Germinal center (tissue), 1 donor: ENCODE results near the gene TRDMT1.

ENCODE experiments used
- DNase-seq: peaks from one replicate; pipeline ENCODE4 v3.0.0; 2012; ENCODE audit warnings: mixed read lengths, low spot score

The TRDMT1 gene

DNA sequence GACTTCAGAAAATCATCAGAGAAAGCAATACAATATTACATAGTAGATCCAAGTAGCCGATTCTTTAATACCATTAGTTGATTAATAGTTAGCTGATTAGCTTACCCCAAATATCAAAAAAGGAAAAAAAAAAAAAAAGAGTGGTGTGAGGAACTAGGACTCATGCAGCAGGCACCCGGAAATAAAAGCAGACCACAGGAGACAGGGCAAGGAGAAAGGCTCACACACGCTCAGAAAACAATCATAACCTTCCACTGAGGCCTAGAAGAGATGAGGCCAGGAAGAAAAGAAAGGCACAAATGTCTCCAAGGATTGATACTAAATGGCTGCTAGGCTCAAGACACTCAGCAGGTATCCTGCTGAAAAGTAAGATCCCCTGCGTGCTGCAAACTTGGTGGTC, 25.9 kb downstream of the TRDMT1 start:
- no peak for DNase-seq

DNA sequence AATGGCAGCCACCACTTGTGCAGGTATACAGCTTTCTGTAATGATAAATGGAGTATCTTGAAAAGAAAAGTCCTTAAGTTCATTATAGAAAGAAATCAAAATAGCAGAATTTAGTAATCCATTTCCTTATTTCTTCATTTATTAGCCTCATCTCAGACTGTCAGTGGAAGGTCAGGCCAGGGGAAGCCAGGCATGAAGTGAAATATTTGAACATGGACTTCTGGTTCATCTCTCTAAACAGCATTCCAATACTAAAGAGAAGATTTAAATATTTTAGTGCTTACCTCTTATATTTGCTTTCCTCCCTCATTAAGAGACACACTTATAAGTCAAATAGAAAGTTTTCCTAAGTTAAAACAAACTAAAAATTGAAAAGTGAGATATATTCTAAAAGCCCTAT, 26.8 kb downstream of the TRDMT1 start:
- DNase-seq = no peak

GRCh38 chr10:17171141-17171641, 30.3 kb downstream of the TRDMT1 start:
- no peak for DNase-seq

GRCh38 chr10:17169803-17170202, 31.7 kb downstream of the TRDMT1 start:
- DNase-seq = no peak

GRCh38 chr10:17166699-17167098, 34.8 kb downstream of the TRDMT1 start:
- DNase-seq = no peak

- DNase-seq = no peak
Observed at GRCh38 chr10:17162828-17163227, 38.6 kb downstream of the TRDMT1 start.

DNA sequence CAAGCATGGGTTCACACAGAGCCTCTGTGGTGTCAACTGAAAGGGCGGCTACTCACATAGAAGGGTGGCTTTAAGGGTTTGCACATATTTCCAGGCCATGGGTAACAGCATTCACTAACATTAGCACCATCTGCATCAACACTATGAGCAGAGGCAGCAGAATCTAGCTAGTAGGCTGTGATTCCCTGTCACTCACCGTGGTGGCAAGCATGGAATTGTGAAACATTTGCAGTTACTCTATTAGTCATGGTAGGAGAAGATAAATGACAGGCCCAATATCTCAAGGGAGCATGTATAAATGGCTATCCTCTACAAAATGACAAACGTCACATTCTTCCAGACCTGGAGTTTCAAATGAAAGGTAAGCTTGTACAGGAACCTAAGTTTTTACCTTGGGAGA, 39.7 kb downstream of the TRDMT1 start:
- no peak for DNase-seq

- DNase-seq = no peak
Observed at GRCh38 chr10:17157024-17157423, 44.4 kb downstream of the TRDMT1 start.

- DNase-seq = no peak
Observed at GRCh38 chr10:17155826-17156225, 45.6 kb downstream of the TRDMT1 start.

GRCh38 chr10:17154116-17154515, 47.4 kb downstream of the TRDMT1 start:
- DNase-seq = no peak

- DNase-seq = no peak
Observed at GRCh38 chr10:17153321-17153720, 48.2 kb downstream of the TRDMT1 start.

GRCh38 chr10:17151716-17152115, 49.8 kb downstream of the TRDMT1 start:
- no peak for DNase-seq

DNA sequence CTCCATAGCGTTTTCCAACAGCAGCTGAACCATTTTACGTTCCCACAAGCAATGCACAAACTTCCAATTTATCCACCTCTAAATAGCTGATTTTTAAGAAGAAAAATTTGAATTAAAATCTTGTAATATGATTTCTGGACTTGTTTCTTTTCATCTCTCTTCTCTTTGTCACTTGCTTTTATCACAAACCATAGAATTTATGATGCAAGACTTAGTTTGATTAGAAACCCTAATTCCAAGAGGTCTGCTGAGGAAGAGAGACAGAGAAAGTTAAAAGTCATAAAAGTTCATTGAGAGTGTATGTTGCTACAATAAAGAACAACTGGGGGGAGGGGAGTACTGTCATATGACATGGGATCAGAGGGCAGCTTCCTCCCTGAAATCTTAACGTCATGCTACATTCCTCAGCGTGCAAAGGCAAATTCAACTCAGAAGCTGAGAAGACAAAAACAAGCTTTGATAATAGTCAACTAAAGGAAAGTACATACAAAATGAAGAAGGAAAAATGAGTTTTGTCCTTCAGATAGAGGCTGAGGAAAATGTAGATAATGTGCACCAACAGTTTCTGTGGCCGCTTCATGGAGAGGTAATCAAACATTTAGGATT, 53.5 kb downstream of the TRDMT1 start:
- DNase-seq = no peak

- DNase-seq = no peak
Observed at GRCh38 chr10:17146892-17147291, 54.6 kb downstream of the TRDMT1 start.

GRCh38 chr10:17145239-17145638, 56.2 kb downstream of the TRDMT1 start:
- DNase-seq = no peak

DNA sequence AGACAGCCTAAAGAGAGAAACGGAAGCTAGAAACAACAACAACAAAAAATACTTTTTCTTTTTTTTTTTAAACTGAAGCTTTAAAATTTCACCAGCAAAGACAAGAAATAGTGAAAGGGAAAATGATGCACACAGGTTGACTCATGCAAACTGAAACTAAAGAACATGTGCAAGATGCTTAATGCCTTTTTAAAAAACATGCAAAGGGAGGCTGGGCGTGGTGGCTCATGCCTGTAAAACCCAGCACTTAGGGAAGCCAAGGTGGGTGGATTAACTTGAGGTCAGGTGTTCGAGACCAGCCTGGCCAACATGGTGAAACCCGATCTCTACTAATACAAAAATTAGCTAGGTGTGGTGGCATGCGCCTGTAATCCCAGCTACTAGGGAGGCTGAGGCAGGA, 56.7 kb downstream of the TRDMT1 start:
- no peak for DNase-seq

DNA sequence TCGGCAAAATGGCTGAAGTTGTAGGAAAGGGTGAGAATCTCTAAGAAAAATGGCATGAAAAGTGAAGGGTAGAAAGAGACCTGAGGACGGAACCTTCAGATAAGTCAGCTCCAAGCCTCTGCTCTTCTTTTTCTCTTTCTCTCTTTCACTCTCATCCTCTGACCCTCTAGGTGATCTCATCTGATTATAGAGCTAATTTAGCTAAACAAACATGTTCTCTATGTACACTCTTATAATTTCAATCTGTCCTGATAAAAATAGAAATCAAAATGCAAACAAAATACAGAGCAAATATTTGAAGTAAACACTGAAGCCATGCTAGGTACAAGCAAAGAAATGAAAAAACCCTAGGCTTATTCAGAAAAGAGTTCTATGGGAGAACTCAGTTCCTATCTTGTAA, 57.4 kb downstream of the TRDMT1 start:
- no peak for DNase-seq

DNA sequence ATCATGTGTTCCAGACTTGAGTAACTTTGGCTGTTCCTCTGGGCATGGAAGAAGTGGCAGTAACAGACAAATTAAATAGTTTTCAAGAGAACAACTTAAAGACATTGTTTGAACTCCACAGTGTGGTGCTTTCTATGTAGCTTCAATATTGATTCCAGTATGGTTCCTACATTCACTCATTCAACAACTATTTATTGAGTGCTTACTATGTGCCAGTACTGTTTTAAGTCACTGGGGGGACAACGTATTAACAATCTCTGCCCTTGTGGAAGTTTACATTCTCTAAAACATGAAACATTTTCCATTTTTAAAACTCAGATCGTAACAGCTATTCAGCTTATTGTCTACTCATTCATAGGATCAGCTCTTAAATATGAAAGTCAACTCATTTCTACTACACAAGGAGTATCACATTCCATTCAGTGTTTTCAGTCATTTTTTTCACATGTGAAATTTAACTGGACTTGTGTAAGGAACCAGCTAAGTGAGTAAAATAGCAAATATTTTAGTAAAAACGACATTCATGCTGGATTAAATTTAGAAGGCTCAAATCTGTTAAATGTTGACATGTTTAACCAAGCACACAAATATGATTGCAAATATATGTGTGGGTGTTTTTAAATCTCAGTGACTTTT, 58.3 kb downstream of the TRDMT1 start:
- DNase-seq = no peak

- DNase-seq = no peak
Observed at GRCh38 chr10:17141504-17142229, 59.8 kb downstream of the TRDMT1 start.

DNA sequence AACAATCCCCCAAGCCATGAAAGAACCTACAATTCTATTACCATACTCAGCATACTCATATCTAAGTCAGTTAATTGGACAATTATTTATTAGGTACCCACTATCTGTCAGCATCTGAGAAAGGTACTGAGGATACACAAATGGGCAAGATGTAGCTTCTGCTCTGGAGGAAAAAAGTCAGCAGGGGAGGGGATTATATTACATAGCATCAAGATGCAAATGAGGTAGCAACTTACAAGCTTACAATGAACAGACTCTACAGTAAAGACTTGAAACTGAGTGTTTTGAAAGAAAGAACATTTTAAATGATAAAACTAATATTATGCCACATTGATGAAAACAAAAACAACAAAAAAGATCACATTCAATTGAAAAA, 61.1 kb downstream of the TRDMT1 start:
- DNase-seq = no peak

GRCh38 chr10:17138460-17139042, 62.9 kb downstream of the TRDMT1 start:
- DNase-seq = no peak

DNA sequence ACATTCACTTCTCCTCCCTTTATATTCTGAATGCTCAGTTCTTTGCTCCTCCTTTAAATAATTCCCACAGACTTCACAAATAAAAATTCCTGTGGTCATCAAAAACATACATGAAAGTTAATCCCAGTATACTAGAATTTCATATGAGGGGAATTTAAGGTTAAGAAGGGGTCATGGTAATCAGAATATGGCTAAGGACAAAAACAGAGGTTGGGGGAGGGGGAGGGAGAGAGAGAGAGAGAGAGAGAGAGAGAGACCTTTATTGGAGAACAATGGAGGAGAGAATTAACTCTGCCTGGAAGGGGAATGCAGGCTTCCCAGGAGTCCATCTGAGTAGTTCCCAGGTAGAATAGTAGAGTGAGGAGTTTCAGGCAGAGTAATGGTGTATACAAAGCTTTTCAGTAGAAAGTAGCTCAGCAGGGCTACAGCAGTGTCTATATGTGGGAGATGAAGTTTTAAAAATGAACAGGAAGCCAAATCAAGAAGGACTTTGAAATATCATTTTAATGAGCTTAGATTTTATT, 66.7 kb downstream of the TRDMT1 start:
- no peak for DNase-seq

GRCh38 chr10:17134282-17134681, 67.2 kb downstream of the TRDMT1 start:
- DNase-seq = no peak
